ENCODE data around the gene PTMA. TPM values are rescaled to one million over a fixed set of nuclear protein-coding genes. Genes with fewer than 3 reads are reported as not detected.

The PTMA gene
- total RNA-seq, 1 donor, result 545 TPM

- TF ChIP-seq, protein P1, sequence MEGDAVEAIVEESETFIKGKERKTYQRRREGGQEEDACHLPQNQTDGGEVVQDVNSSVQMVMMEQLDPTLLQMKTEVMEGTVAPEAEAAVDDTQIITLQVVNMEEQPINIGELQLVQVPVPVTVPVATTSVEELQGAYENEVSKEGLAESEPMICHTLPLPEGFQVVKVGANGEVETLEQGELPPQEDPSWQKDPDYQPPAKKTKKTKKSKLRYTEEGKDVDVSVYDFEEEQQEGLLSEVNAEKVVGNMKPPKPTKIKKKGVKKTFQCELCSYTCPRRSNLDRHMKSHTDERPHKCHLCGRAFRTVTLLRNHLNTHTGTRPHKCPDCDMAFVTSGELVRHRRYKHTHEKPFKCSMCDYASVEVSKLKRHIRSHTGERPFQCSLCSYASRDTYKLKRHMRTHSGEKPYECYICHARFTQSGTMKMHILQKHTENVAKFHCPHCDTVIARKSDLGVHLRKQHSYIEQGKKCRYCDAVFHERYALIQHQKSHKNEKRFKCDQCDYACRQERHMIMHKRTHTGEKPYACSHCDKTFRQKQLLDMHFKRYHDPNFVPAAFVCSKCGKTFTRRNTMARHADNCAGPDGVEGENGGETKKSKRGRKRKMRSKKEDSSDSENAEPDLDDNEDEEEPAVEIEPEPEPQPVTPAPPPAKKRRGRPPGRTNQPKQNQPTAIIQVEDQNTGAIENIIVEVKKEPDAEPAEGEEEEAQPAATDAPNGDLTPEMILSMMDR (IDR thresholded peaks at IDR 0.05; ENCODE audit: extremely low read depth, low read depth, low read length), result no peak
- H3K27me3 ChIP-seq (ENCODE audit: insufficient read depth, low read length), result no peaks in the 10 kb centered on the region
- H3K4me3 ChIP-seq (ENCODE audit: insufficient read depth, low read length), result no peak overlapping the region
- no peaks in the 10 kb centered on the region for H3K9me3 ChIP-seq (ENCODE audit: low read depth, low read length)
- H3K27ac ChIP-seq (ENCODE audit: low read depth, low read length), result no peak overlapping the region
- no peaks in the 10 kb centered on the region for H3K79me2 ChIP-seq (ENCODE audit: insufficient read depth, low read length)
- H4K20me1 ChIP-seq (ENCODE audit: insufficient read depth, low read length), result no peaks in the 10 kb centered on the region
- H3K4me1 ChIP-seq (ENCODE audit: insufficient read depth, low read length), result no peaks in the 10 kb centered on the region
- H3K36me3 ChIP-seq (ENCODE audit: insufficient read depth, low read length), result no peaks in the 10 kb centered on the region
- H3K4me2 ChIP-seq (ENCODE audit: insufficient read depth, low read length), result no peak overlapping the region
- H2AFZ ChIP-seq (ENCODE audit: low read length), result no peak overlapping the region
- no peak for DNase-seq (ENCODE audit: insufficient read length, low spot score, missing footprints)
Observed at GRCh38 chr2:231692847-231693246, 15.5 kb upstream of the PTMA start.

DNA sequence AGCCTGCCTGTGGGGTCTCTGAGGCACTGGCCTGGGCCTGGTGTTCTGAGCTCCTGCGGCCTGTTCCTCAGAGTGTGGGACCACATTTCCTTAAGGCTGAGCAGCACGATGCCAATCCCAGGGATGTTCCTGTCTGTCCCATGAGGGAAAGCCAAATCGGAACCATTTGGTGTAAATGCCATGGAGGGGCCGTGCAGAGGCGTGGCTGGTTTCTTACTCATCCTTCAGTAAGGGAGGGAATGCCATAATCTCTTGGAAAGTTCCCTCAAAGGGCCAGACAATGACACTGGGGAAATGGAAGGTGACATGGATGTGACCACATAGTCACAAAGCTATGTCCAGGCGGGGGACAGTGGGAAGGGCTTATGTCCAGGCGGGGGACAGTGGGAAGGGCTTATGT lies 14.4 kb upstream of the PTMA start:
- TF ChIP-seq, protein P1 (IDR thresholded peaks at IDR 0.05; ENCODE audit: extremely low read depth, low read depth, low read length), result no peak
- peak; percentile 66 for DNase-seq (ENCODE audit: insufficient read length, low spot score, missing footprints)
- H3K36me3 ChIP-seq (ENCODE audit: insufficient read depth, low read length), result no peaks in the 10 kb centered on the region
- H3K4me1 ChIP-seq (ENCODE audit: insufficient read depth, low read length), result no peaks in the 10 kb centered on the region
- H3K4me2 ChIP-seq (ENCODE audit: insufficient read depth, low read length), result no peak overlapping the region
- H3K27ac ChIP-seq (ENCODE audit: low read depth, low read length), result no peak overlapping the region
- no peaks in the 10 kb centered on the region for H3K27me3 ChIP-seq (ENCODE audit: insufficient read depth, low read length)
- H3K79me2 ChIP-seq (ENCODE audit: insufficient read depth, low read length), result no peaks in the 10 kb centered on the region
- no peak overlapping the region for H3K4me3 ChIP-seq (ENCODE audit: insufficient read depth, low read length)
- no peak overlapping the region for H2AFZ ChIP-seq (ENCODE audit: low read length)
- H3K9me3 ChIP-seq (ENCODE audit: low read depth, low read length), result no peaks in the 10 kb centered on the region
- no peaks in the 10 kb centered on the region for H4K20me1 ChIP-seq (ENCODE audit: insufficient read depth, low read length)

- no peak overlapping the region for H2AFZ ChIP-seq (ENCODE audit: low read length)
- H3K4me3 ChIP-seq (ENCODE audit: insufficient read depth, low read length), result no peak overlapping the region
- H3K36me3 ChIP-seq (ENCODE audit: insufficient read depth, low read length), result no peaks in the 10 kb centered on the region
- TF ChIP-seq, protein P1 (IDR thresholded peaks at IDR 0.05; ENCODE audit: extremely low read depth, low read depth, low read length), result no peak
- H3K9me3 ChIP-seq (ENCODE audit: low read depth, low read length), result no peaks in the 10 kb centered on the region
- H3K79me2 ChIP-seq (ENCODE audit: insufficient read depth, low read length), result no peaks in the 10 kb centered on the region
- H4K20me1 ChIP-seq (ENCODE audit: insufficient read depth, low read length), result no peaks in the 10 kb centered on the region
- no peaks in the 10 kb centered on the region for H3K27me3 ChIP-seq (ENCODE audit: insufficient read depth, low read length)
- H3K27ac ChIP-seq (ENCODE audit: low read depth, low read length), result no peak overlapping the region
- DNase-seq (ENCODE audit: insufficient read length, low spot score, missing footprints), result peak; percentile 65
- H3K4me2 ChIP-seq (ENCODE audit: insufficient read depth, low read length), result no peak overlapping the region
- no peaks in the 10 kb centered on the region for H3K4me1 ChIP-seq (ENCODE audit: insufficient read depth, low read length)
Observed at GRCh38 chr2:231696004-231696367, 12.3 kb upstream of the PTMA start.

DNA sequence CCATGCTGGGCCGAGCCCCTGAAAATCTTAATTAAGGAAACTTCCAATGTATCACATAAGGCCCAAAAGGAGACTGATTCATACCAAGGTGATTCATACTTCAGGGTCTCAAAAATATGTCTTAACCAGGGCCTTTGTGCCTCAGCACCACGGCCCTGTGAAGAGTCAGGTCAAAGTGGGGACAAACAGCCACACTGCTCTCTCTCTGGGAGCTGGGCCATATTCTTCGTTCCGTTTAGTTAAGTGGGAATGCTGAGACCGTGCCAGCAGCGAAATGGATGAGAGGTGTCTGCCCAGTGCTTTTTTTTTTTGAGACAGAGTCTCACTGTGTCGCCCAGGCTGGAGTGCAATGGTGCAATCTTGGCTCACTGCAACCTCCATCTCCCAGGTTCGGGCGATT lies 9.3 kb upstream of the PTMA start:
- H2AFZ ChIP-seq (ENCODE audit: low read length), result no peak overlapping the region
- H3K4me3 ChIP-seq (ENCODE audit: insufficient read depth, low read length), result no peak overlapping the region
- no peaks in the 10 kb centered on the region for H3K36me3 ChIP-seq (ENCODE audit: insufficient read depth, low read length)
- peaks cover 10% of the 10 kb centered on the region for H3K4me1 ChIP-seq (ENCODE audit: insufficient read depth, low read length)
- H3K4me2 ChIP-seq (ENCODE audit: insufficient read depth, low read length), result no peak overlapping the region
- no peaks in the 10 kb centered on the region for H4K20me1 ChIP-seq (ENCODE audit: insufficient read depth, low read length)
- H3K9me3 ChIP-seq (ENCODE audit: low read depth, low read length), result no peaks in the 10 kb centered on the region
- H3K79me2 ChIP-seq (ENCODE audit: insufficient read depth, low read length), result no peaks in the 10 kb centered on the region
- H3K27ac ChIP-seq (ENCODE audit: low read depth, low read length), result no peak overlapping the region
- peak; percentile 51 for DNase-seq (ENCODE audit: insufficient read length, low spot score, missing footprints)
- H3K27me3 ChIP-seq (ENCODE audit: insufficient read depth, low read length), result no peaks in the 10 kb centered on the region
- TF ChIP-seq, protein P1 (IDR thresholded peaks at IDR 0.05; ENCODE audit: extremely low read depth, low read depth, low read length), result no peak
